ENCODE data around the gene HDDC3.

HDDC3 gene

GRCh38 chr15:90891346-90891949, 40.9 kb downstream of the HDDC3 start:
- DNase-seq (ENCODE audit: low read depth), result no peak

GRCh38 chr15:90890839-90891238, 41.5 kb downstream of the HDDC3 start:
- no peak for DNase-seq (ENCODE audit: low read depth)

GRCh38 chr15:90889736-90890456, 42.5 kb downstream of the HDDC3 start:
- no peak for DNase-seq (ENCODE audit: low read depth)

GRCh38 chr15:90889313-90889730, 43.0 kb downstream of the HDDC3 start:
- DNase-seq (ENCODE audit: low read depth), result no peak

GRCh38 chr15:90887037-90887481, 45.3 kb downstream of the HDDC3 start:
- no peak for DNase-seq (ENCODE audit: low read depth)

- DNase-seq (ENCODE audit: low read depth), result no peak
These were observed 46.1 kb downstream of the HDDC3 start for GRCh38 chr15:90886291-90886614.

GRCh38 chr15:90885432-90886290, 46.7 kb downstream of the HDDC3 start:
- peak; percentile 72 for DNase-seq (ENCODE audit: low read depth)

- no peak for DNase-seq (ENCODE audit: low read depth)
These were observed 47.5 kb downstream of the HDDC3 start for GRCh38 chr15:90884719-90885431.

- DNase-seq (ENCODE audit: low read depth), result no peak
These were observed 48.2 kb downstream of the HDDC3 start, which contains the start of gene FES for GRCh38 chr15:90883976-90884718. FES (plus strand) TSS chr15:90884504; CDS start chr15:90885046, 542 bp downstream.

- DNase-seq (ENCODE audit: low read depth), result no peak
These were observed 48.8 kb downstream of the HDDC3 start for GRCh38 chr15:90883526-90883975.

GRCh38 chr15:90882781-90883525, 49.4 kb downstream of the HDDC3 start:
- no peak for DNase-seq (ENCODE audit: low read depth)

GRCh38 chr15:90881978-90882721, 50.2 kb downstream of the HDDC3 start:
- no peak for DNase-seq (ENCODE audit: low read depth)

GRCh38 chr15:90881181-90881977, 51.0 kb downstream of the HDDC3 start:
- no peak for DNase-seq (ENCODE audit: low read depth)

GRCh38 chr15:90880381-90881145, 51.8 kb downstream of the HDDC3 start:
- no peak for DNase-seq (ENCODE audit: low read depth)
